Stimulated activated CD8-positive, alpha-beta memory T cell treated with anti-CD3 and anti-CD28 coated beads, Interleukin-15, amount 100 ng/mL, for 24 hours (primary cell): ENCODE data around the gene EPB41L2.

Experiments used
- DNase-seq: peaks from one replicate; pipeline ENCODE4 v3.0.0-alpha.2; 2020; ENCODE audit warnings: low read depth

EPB41L2 gene

DNA sequence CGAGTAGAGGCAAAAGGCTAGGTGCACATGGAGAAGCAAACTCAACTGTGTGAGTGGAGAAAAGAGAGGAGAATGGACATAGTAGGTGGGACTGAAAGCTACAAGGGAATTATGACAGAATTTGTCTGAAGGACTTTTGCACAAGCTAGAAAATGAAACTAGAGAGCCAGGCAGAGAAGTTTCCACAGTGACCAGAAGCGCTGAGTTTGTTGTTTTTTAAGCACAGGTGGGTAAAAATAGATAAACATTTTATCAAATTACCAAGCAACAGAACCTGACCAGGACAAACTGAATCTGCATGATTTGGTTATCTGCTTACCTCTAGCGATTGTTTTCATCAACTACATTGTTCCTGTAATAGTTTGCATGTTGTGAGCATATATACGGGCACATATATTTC is 197.3 kb downstream of the EPB41L2 start:
- no peak for DNase-seq

DNA sequence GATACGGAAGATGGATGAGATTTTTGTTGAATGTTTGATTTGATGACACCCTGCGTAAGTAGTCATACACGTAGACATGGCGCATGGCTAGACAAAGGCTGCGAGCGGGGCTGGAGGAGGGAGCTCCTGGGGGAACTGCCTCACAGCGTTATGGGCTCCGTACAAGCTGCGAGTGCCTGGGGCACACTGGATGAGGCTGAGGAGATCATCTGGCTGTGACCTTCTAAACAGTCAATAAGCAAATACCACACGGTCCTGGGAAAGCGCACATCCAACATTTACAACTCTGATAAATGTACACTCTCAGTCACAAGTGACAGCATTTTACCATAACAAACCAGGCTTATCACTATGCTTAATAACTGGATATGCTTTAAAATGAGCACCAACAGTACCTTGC is 198.7 kb downstream of the EPB41L2 start:
- DNase-seq = no peak

DNA sequence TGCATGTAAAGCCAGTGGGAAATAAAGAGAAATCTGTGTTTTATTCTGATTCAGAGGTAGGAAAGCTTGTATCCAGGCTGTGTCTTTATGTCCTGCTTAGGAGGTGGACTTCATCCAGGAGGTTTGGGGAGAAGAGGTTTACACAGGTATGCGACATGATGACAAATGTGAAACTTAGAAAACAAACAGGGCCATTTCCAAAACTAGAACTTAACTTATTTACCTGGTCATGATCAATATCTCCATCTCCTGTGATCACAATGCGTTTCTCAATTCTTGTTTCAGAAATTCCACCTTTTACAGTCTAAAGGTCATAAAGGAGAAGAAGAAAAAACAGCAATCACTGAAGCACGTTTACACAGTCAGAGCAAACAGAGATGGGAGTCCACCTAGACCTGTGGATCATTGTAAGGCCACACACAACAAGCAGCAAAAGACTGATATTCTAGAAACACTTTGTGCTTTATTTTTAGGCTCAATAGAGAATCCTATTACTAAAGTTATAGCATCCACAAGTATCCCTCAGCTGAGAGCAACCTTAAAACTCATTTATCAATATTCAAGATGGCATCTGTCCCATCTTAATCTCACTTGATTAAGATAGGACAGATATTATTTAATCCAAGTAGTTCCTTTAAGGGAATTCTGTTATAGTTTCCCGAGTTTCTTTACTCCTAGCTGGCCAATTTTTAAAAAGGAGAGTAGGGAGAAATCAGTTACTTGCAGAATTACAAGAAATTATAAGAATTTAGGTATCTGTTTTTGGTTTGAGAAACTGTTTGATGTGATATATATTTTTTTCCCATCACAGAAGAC is 199.4 kb downstream of the EPB41L2 start:
- no peak for DNase-seq

DNA sequence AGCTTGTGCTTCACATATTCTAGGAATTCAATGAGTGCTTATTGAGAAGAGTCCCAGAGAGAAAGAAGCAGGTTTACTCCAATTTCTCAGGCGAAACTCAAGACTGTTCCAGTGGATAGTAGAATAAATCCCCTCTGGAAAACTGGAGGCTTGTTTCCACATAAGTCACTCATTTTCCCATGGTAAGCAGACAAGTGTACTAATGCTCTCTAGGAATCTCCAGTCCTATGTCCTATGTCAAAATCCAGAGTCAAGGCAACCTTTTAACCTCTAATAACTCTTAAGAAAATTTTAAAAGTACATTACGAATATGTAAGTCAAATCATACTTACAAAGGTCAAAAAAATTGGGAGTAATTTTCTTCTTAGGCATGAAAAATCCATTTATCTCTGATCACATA is 200.7 kb downstream of the EPB41L2 start:
- no peak for DNase-seq

DNA sequence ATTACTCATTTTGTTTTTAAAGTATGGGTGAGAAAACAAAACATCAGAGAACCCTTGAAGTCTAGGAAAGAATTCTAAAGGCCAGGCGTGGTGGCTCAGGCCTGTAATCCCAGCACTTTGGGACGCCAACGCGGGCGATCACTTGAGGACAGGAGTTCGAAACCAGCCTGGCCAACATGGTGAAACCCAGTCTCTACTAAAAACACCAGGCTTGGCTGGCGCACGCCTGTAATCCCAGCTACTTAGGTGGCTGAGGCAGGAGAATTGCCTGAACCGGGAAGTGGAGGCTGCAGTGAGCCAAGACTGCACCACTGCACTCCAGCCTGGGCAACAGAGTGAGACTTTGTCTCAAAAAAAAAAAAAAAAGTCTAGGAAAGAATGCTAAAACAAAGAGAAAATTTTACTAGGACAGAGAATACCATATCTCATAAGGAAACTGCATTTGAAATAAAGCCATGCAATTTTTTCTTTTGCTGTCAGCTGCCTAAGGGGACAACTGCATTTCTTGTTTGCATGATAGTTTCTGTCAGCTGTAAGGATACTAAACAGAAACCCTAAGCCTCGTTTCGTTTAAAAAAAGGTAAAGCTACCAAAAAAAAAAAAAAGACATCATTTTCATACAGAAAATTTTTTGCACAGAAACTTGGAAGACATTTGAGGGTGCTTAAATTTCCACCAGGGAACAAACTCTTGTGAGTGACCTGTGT is 203.7 kb downstream of the EPB41L2 start:
- DNase-seq = no peak

DNA sequence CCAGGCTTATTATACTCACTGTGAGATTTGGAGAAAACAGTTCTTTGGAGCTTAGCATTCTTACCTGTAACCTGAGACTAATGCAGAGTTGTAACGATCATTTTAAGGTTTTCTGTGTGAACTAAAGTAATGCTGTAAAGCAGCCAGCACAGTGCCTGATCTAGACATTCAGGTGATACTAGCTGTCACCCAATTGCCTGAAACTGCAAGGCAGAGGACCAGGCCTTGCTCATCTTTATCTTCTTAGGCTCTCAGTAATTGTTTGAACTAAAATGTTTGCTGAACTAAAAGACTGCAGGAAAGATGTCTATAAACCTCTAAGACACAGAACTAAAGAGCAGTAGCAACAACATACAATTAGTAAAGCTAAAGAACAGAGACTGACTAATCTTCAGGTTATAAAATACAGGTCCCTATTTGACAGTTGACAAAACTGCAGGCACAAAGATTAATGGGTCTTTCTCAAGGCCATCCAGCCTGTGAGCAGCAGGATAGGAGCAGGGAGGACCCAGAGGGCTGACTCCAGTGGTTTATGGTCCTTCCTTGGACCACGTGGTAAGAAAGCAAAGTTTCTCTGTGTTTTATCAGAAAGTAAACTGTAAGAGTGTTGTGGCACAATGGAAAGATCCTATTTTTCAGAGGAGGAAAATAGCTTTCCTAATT is 204.4 kb downstream of the EPB41L2 start:
- no peak for DNase-seq

DNA sequence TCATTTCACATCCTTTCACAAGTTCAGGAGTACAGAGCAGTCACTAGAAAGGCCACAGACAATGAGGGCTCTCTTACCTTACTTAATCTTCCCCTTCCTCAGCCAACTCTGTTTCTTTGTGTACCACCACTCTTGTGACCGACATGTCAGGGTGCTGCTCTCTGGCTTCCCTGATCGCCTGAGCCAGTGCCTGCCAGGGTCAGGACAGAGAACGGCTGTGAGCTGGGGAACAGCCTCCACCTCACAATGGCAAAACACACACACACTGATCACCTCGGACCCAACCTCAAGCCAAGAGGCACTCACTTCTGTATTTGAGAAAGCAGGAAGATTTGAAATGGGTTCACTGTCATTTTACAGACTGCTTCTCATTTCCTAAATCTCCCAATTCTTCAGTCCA is 205.0 kb downstream of the EPB41L2 start:
- no peak for DNase-seq

DNA sequence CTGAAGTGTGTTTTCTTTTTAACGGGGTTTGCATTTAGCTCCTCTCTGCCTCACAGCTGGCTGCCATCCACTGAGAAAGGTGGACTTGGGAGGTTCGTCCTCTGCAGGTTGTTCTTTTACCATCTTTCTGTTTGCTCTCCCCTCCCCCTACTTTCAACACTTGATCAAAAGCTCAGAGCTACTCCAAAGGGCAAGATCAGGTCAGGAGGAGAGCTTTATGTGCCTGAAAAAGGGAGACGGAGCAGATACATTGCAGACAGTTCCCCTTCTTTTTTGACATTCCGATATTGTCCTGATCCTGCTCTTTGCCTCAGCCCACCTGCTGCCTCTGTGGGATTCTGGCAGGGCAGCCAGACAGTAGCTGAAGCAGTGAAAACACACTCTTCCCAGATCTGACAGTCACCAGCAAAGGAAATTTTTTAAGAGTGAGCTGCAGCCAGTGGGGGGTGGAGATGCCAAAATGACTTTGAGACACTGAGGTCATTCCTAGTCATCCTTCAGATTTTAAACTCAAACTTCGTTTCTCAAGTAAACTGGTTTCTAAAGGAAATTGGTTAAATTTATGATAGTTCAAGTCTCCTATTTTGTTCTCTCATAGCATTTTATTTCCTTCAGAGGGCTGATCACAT is 209.4 kb downstream of the EPB41L2 start:
- DNase-seq = no peak

DNA sequence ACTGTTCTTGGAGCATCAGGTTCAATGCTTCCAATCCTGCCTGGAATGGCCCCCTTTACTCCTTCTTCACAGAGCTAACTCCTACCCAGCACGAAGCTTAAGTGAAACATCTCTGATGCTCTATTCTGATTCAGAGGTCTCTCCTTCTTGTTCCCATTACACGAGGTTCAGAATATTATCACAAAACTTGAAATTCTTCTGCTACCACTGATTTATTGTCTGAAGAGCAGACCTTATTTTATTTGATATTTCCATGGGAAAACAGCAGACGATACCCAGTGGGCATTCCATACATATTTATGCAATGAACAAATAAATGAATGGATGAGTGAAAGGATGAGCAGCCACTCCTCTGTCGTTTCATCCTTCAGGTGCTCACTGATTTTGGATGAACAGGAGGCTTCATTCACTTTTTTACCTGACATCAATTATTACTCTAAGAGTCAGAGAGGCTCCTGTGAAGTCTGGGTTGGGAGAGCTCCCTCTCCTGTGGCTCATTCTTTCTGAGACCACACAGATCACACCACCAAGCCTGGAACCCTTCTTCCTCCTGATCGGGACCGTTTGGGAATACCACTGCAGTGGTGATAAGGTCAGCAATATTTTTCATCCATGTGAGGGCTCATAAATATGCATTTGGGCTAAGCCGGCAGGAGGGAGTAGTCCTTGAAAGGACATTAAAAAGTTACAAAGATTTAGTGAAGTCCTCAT is 210.0 kb downstream of the EPB41L2 start:
- DNase-seq = no peak

DNA sequence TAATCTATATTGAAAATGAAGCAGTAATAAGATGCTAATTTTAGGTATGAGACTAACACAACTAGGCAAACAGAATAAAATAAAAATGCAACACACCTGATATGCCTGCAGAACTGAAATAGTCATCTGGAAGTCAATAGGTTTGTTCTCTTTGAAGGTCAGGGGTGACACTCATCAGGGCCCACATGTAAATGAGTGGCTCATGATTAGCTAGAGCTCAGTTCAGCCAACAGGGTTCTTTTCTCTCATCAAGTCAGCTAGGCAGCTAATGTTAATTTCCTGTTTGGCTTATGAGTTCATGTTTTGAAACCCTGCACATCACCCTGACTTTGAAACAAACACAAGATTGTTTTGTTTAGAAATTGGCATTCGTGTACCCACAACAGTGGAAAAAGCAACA is 212.0 kb downstream of the EPB41L2 start:
- no peak for DNase-seq

DNA sequence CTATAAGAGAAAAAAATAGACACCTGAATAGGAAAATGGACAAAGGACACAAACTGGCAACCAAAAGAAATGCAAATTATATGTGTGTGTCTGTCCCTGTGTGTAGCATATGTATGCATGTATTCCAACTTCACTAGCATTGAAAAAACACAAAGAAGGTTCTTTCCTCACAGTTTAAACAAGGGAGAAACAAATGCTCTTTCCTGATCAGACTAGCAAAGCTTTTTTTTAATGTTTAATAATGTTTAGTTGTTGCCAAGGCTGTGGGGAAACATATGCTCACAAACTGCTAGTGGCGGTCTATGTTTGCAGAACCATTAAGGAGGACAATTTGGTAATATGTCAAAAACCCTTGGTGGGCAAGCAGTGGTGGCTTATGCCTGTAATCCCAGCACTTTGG is 213.5 kb downstream of the EPB41L2 start:
- no peak for DNase-seq

DNA sequence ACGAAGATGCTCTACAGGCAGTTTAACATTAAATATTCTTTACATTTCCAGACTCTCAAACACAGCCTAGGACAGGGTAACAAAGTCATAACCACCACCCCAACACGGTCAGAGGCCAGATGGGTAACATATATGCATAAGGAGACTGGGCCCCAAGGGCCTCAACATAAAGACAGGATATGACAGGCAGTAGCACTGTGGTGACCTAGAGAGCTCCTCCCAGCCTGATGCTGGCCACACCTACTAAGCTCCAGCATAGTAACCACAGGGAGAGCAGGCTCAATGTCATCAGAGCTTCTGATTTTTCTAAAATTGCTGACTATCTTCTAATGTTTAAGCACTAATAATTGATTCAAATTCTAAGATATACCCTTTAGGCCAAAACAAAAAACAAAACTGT is 214.1 kb downstream of the EPB41L2 start:
- DNase-seq = no peak

DNA sequence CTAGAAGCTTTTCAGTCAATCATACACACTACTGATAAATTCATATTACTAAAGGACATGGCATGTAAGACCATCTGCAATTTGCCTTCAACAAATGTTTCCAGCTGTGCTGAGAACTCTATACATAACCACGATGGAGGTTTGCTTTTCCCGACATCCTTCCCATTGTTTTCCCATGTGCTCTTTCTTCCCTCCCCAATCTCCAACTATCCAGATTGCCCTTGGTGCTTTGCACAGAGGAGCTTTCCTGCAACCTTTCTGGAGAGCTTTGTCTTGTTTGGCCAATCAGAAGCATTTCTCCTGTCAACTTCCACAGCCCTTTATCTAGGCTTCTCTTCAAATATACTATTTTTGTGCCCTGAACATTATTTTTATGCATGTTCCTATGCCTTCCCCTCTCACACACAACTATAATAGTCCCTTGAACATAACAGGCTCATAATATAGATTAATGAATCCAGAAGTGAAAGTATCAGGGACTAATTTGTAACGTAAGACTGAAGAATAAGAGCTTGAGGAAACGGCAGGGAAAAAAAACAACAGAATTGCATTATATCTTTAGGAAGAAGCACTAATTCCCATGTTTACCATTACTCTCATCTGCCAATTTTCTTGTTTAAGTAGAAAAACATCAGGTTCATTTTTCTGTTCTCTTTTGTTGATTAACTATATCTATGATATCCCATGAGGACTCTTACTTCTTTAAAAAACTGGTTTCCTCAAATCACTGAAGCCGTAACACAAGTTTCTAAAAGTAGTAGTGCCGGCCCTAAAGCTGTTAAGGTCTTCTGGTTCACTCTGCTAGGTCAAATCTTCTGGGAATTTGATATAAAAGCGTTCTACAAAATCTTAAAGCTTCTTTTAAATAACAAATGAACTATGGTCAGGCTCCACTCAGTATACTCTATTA is 215.8 kb downstream of the EPB41L2 start:
- DNase-seq = no peak

DNA sequence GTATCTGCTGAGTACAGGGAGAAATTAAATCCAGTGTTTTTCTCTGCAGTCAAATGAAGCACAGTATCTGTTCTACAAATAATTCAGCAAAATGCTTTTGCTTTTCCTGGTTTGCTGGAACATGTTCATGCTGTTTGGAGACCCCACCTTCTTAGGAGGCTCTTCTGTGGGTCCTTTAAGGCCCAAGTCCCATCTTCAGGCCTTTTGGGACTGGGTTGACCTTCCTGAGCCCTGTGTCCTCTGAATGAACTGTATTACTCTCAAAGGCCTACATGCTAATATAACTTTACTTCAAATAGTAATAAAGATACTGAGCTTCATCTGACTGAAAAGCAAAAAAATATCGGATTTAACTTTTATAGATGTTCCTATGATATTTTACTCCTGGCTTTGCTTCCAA is 216.5 kb downstream of the EPB41L2 start:
- no peak for DNase-seq

DNA sequence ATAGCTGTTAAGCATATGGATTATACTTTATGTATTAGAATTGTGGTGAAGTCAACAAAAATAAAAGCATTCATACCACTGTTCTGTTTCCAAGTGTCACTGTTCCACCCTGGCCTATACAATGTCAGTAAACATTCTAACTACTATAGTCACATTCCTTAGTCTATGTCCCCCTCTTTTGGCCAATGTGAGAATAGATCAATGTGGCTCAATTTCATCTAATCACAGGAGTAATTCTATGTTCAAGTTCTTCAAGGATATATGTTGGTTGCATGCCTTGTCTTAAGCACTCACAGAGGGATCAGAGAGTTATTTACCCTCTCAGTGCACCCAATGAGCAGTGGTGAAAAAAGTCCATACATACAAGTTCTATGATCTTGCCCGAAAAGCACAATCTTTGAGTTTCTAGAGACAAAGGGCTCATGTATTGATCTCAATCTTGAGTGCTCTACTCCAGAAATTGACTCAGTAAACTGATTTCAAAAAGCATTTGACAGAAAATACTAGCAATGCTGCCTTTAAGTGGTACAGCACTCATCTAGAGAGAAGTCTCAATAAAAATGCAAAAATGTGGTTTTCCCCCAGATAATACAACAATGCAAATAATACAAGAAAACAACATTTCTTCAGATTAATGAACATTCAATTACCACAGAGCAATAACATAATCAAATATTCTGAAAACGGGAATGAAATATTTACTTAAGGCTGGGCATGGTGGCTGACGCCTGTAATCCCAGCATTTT is 219.3 kb downstream of the EPB41L2 start:
- no peak for DNase-seq

DNA sequence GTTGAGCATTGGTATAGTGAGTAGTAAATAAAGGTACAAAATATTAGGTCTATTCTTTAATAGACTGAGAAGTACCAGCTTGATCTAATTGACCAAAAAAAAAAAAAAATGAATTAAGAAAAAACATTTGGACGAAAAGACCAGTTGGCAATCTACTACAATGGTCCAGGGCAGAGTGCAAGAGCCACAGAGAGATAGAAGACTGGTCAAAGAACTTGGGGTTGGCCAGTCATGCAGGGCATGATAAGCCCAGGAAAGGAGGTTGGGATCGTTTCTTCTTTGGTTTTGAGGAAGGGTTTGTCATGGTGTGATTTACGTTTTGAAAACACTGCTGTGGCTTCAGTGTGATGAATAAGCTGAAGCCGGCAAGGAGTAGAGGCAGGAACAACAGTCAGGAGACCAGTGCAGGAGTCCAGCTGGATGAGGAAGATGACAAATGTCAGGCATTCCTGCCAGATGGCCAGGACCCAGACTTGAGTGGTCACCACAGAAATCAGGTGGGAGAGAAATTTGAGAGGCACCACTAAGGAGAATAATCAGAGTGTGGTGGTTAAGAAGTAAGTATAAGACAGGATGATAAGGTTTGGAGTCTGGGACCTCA is 221.8 kb downstream of the EPB41L2 start:
- no peak for DNase-seq

DNA sequence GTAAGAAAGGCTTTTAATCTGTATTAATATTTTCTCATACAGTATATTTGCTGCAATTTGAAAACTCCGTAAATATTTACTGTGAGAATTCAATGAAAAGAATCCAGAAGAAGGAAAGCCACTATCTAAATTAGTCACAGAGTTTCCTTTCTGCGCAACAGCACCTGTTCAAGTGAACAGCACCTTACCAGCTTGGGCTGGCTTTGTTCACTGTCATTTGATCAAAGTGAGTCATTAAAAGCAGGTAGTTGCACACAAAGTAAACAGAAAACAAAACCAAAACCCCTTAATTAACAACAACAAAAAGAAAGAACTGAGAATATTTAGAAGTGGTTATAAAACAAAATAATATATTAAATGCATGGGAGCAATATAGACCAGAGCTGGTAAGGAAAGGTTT is 223.0 kb downstream of the EPB41L2 start:
- DNase-seq = no peak

DNA sequence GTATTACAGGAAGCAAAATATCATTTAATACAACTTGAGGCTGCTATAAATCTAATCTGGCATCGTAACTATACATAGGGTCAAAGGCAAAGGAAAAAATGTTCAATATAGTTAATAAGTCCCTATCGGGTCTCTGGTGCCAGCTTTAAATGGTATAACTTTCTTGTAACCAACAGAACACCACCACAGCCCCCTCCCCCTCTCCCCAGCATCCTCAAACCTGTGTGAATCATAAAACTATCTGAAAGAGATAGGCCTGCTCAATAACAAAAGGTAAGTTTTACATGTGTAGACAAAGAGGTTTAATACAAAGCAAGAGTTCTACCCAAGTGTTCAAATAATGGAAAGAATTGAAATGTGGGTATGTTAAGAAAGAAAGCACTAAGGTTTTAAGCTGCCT is 223.7 kb downstream of the EPB41L2 start:
- no peak for DNase-seq

DNA sequence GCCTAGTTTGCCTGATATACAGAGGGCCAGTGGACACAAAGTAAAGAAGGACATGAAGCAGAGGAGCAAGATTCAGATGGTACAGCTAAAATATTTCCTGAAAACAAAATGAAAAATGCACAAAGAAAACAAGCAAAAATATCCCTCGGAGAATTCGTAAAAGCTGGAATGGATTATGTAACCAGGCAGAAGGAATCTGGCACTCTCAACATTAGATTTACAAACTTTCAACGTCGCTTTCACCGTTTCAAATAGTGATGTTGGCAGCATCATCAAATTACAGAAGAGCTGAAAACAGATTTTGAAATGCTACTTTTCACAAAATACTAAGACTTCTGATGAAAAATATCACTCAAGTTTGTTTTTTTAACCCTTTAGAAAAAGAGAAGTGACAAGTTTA is 224.1 kb downstream of the EPB41L2 start:
- DNase-seq = no peak
